ENCODE data around the gene HNRNPA3. TPM values are rescaled to one million over a fixed set of nuclear protein-coding genes. Genes with fewer than 3 reads are reported as not detected.

Gene HNRNPA3
- total RNA-seq, 1 experiment from 2014 or later, result 328 TPM

- TF ChIP-seq ZFX (IDR thresholded peaks at IDR 0.05) (no peak), ELF1 (IDR thresholded peaks at IDR 0.05; ENCODE audit: borderline replicate concordance, low read depth) (no peak), RAD21 (IDR thresholded peaks at IDR 0.05; ENCODE audit: low read depth) (no peak), JUND (IDR thresholded peaks at IDR 0.05) (no peak), CTCF (IDR thresholded peaks at IDR 0.05 in 2 of 3, conservative IDR thresholded peaks at IDR 0.05 in 1 of 3; ENCODE audit: borderline replicate concordance in 1 of 3, insufficient read depth in 1 of 3, low read depth in 2 of 3, low read length in 2 of 3) (no peak), REST (IDR thresholded peaks at IDR 0.05; ENCODE audit: low read depth) (no peak), SRF (IDR thresholded peaks at IDR 0.05; ENCODE audit: low read depth) (no peak), FOSL1 (IDR thresholded peaks at IDR 0.05; ENCODE audit: low read depth) (no peak), MAX (IDR thresholded peaks at IDR 0.05) (no peak), EZH2phosphoT487 (IDR thresholded peaks at IDR 0.05; ENCODE audit: borderline replicate concordance) (no peak), TCF7L2 (IDR thresholded peaks at IDR 0.05; ENCODE audit: borderline replicate concordance, extremely low read depth, insufficient read depth, insufficient read length) (no peak), CEBPB (IDR thresholded peaks at IDR 0.05; ENCODE audit: low read depth) (no peak), SP1 (IDR thresholded peaks at IDR 0.05; ENCODE audit: low read depth) (no peak), ZNF274 (IDR thresholded peaks at IDR 0.05; ENCODE audit: low read depth, low read length) (no peak), POLR2AphosphoS5 (IDR thresholded peaks at IDR 0.05; ENCODE audit: low read depth, low read length) (no peak), POLR2A (IDR thresholded peaks at IDR 0.05; ENCODE audit: borderline replicate concordance, extremely low read depth, insufficient read depth, insufficient read length) (no peak), SIN3A (IDR thresholded peaks at IDR 0.05; ENCODE audit: low read depth) (no peak), YY1 (IDR thresholded peaks at IDR 0.05; ENCODE audit: extremely low read depth, insufficient replicate concordance, low read depth, low read length) (no peak), EGR1 (IDR thresholded peaks at IDR 0.05; ENCODE audit: low read depth) (no peak), ATF3 (IDR thresholded peaks at IDR 0.05) (no peak)
- intact Hi-C loops (cut with micrococcal nuclease), result no loop called here
- DNase-seq (ENCODE audit: low read depth, low spot score), result no peak
- Histone ChIP-seq H3K4me1 (ENCODE audit: control insufficient read depth in 1 of 2, insufficient read depth in 2 of 2, low read length in 2 of 2) (peaks cover 50 to 80% of the 10 kb centered on the region in 2 experiments), H3K27ac (ENCODE audit: low read depth, low read length) (no peak overlapping the region), H3K27me3 (ENCODE audit: insufficient read depth, low read length) (no peaks in the 10 kb centered on the region), H3K9me2 (ENCODE audit: insufficient read depth) (no peaks in the 10 kb centered on the region), H3K9me3 (ENCODE audit: control insufficient read depth in 1 of 2, insufficient read depth in 1 of 2, low read depth in 1 of 2, low read length in 2 of 2) (no peaks in the 10 kb centered on the region), H2AFZ (ENCODE audit: low read depth, low read length, poor library complexity, severe bottlenecking) (no peak overlapping the region), H3K4me3 (replicated peaks in 1 of 2; ENCODE audit: low read depth in 1 of 2, low read length in 2 of 2) (no peak overlapping the region), H3K79me2 (ENCODE audit: insufficient read depth, low read length) (peaks cover 100% of the 10 kb centered on the region), H3K9ac (ENCODE audit: low read length) (0 out of 2 replicates have a peak overlapping the region, but pooled peaks have one; percentile 15), H3K36me3 (ENCODE audit: control insufficient read depth in 1 of 2, insufficient read depth in 2 of 2, low read length in 2 of 2) (peaks cover 0 to 16% of the 10 kb centered on the region in 2 experiments; a peak in 1 of 4 replicates), H3K4me2 (ENCODE audit: low read length) (peak overlapping the region; percentile 43), H4K20me1 (ENCODE audit: insufficient read depth) (peaks cover 42% of the 10 kb centered on the region; the same call in 1 of the 2 replicates)
- RAD21 ChIA-PET (ENCODE audit: low non-redundant PET in 1 of 2, low total read pairs in 2 of 2, uncharacterized antibody in 2 of 2, unreplicated experiment in 2 of 2), result no interaction called here
- no TSS peak for BruUV-seq (replicated peaks)
- no peak for ATAC-seq
- POLR2A ChIA-PET, result interaction anchor here (0.9 to 2.2 kb wide), 3 partner anchors 8 to 11 kb away, joined by 3 to 13 read pairs (median 8); partner anchors contain the start of gene NFE2L2
- CTCF ChIA-PET, result interaction anchor here (2.5 to 2.6 kb wide), 2 partner anchors 8 to 11 kb away, joined by 21 to 22 read pairs; partner anchors contain the start of gene NFE2L2
Observed at GRCh38 chr2:177256026-177256425, 43.4 kb downstream of the HNRNPA3 start.
